KMS-11 (cell line): ENCODE results near the gene ZNF367.
A peak's percentile ranks its signal among the peaks of the same experiment; 100 is the strongest.

ENCODE experiments used
- H2AFZ ChIP-seq: fragments of 200-600 bp; sonication (generic); 2 replicates; pipeline ENCODE4 v1.6.1; 2016; ENCODE audit warnings: antibody characterized with exemption, mixed run types, low read depth
- H3K27ac ChIP-seq: fragments of 200-600 bp; sonication (generic); 2 replicates; pipeline ENCODE4 v1.6.1; 2016; ENCODE audit warnings: mild to moderate bottlenecking, mixed run types
- H3K27me3 ChIP-seq: fragments of 200-600 bp; sonication (generic); 2 replicates; pipeline ENCODE4 v1.6.1; 2017; ENCODE audit warnings: mild to moderate bottlenecking, low read depth, mixed run types, moderate library complexity; ENCODE audit not compliant: insufficient read depth
- H3K36me3 ChIP-seq: fragments of 200-600 bp; sonication (generic); 2 replicates; pipeline ENCODE4 v1.6.1; 2017; ENCODE audit warnings: mild to moderate bottlenecking, mixed run types; ENCODE audit not compliant: insufficient read depth
- H3K4me1 ChIP-seq: fragments of 200-600 bp; sonication (generic); 2 replicates; pipeline ENCODE4 v1.6.1; 2016; ENCODE audit warnings: mild to moderate bottlenecking, low read depth, mixed run types; ENCODE audit not compliant: poor library complexity, severe bottlenecking
- H3K4me2 ChIP-seq: fragments of 200-600 bp; sonication (generic); 2 replicates; pipeline ENCODE4 v1.7.0; 2016; ENCODE audit warnings: mild to moderate bottlenecking, mixed run types
- H3K4me3 ChIP-seq: fragments of 200-600 bp; sonication (generic); IDR thresholded peaks from 2 replicates; pipeline ENCODE4 v1.6.1; 2017; ENCODE audit warnings: low read depth, low read length, mixed read lengths; ENCODE audit not compliant: insufficient read depth
- H3K79me2 ChIP-seq: fragments of 200-600 bp; sonication (generic); 2 replicates; pipeline ENCODE4 v1.6.1; 2016; ENCODE audit warnings: low read depth, mixed run types; ENCODE audit not compliant: insufficient read depth
- H3K9ac ChIP-seq: fragments of 200-600 bp; sonication (generic); 2 replicates; pipeline ENCODE4 v1.6.1; 2016; ENCODE audit warnings: mild to moderate bottlenecking, mixed run types
- H4K20me1 ChIP-seq: fragments of 200-600 bp; sonication (generic); 2 replicates; pipeline ENCODE4 v1.6.1; 2016; ENCODE audit warnings: mild to moderate bottlenecking, mixed run types; ENCODE audit not compliant: insufficient read depth
- CTCF ChIP-seq: fragments of 200-600 bp; sonication (generic); conservative IDR thresholded peaks from 2 replicates; pipeline ENCODE4 v1.6.1; 2017; ENCODE audit warnings: low read depth, mild to moderate bottlenecking, antibody characterized with exemption, low read length, moderate library complexity, mixed read lengths

Gene ZNF367

GRCh38 chr9:96418083-96418919 is at the start of gene ZNF367:
ZNF367 (minus strand) TSS chr9:96418370; CDS start chr9:96418032, 338 bp downstream.
- Histone ChIP-seq H3K9ac (peak within 1 kb of the TSS; percentile 99), H3K4me1 (peaks cover 44% of the 10 kb centered on the region), H3K79me2 (peaks cover 39% of the 10 kb centered on the region), H4K20me1 (0 out of 2 replicates have a peak, but pooled peaks cover 10% of the 10 kb centered on the region), H2AFZ (peak within 1 kb of the TSS; percentile 92), H3K27me3 (no peaks in the 10 kb centered on the region), H3K27ac (peak within 1 kb of the TSS; percentile 99), H3K4me2 (peak within 1 kb of the TSS; percentile 94), H3K4me3 (peak within 1 kb of the TSS; percentile 11), H3K36me3 (no peaks in the 10 kb centered on the region)
- no peak for TF ChIP-seq CTCF

GRCh38 chr9:96467784-96468183 is 49.6 kb upstream of the ZNF367 start:
- Histone ChIP-seq H3K4me3 (no peak overlapping the region), H3K4me1 (no peaks in the 10 kb centered on the region), H4K20me1 (no peaks in the 10 kb centered on the region), H2AFZ (no peak overlapping the region), H3K36me3 (no peaks in the 10 kb centered on the region), H3K9ac (no peak overlapping the region), H3K79me2 (no peaks in the 10 kb centered on the region), H3K27me3 (no peaks in the 10 kb centered on the region), H3K4me2 (no peak overlapping the region), H3K27ac (no peak overlapping the region)
- TF ChIP-seq CTCF: no peak

- Histone ChIP-seq H3K36me3 (no peaks in the 10 kb centered on the region), H3K27ac (no peak overlapping the region), H3K4me2 (no peak overlapping the region), H3K4me3 (no peak overlapping the region), H2AFZ (no peak overlapping the region), H3K79me2 (no peaks in the 10 kb centered on the region), H4K20me1 (no peaks in the 10 kb centered on the region), H3K9ac (no peak overlapping the region), H3K27me3 (no peaks in the 10 kb centered on the region), H3K4me1 (no peaks in the 10 kb centered on the region)
- no peak for TF ChIP-seq CTCF
Observed at GRCh38 chr9:96464426-96464825, 46.3 kb upstream of the ZNF367 start.

GRCh38 chr9:96462541-96462940 is 44.4 kb upstream of the ZNF367 start:
- no peaks in the 10 kb centered on the region for H3K4me1 ChIP-seq
- no peak overlapping the region for H3K4me3 ChIP-seq
- TF ChIP-seq CTCF: no peak
- no peak overlapping the region for H3K27ac ChIP-seq
- no peaks in the 10 kb centered on the region for H3K27me3 ChIP-seq
- no peaks in the 10 kb centered on the region for H3K36me3 ChIP-seq
- H3K9ac ChIP-seq: no peak overlapping the region
- no peaks in the 10 kb centered on the region for H4K20me1 ChIP-seq
- no peak overlapping the region for H2AFZ ChIP-seq
- H3K4me2 ChIP-seq: no peak overlapping the region
- no peaks in the 10 kb centered on the region for H3K79me2 ChIP-seq
